K562 (cell line): Measurements from ENCODE around the gene TLE6. TPM values are rescaled to one million over a fixed set of nuclear protein-coding genes. Genes with fewer than 3 reads are reported as not detected.

Source experiments
- ARHGAP35 ChIP-seq: fragments of 450-650 bp; IDR thresholded peaks from 2 replicates; pipeline ENCODE4 v1.6.1; 2018; ENCODE audit not compliant: partially characterized antibody
- BDP1 ChIP-seq: IDR thresholded peaks from 3 replicates; pipeline ENCODE4 v1.6.1; 2011; ENCODE audit not compliant: insufficient read length, insufficient read depth
- CBFB ChIP-seq: sonication (generic); formaldehyde crosslinking; IDR thresholded peaks from 2 replicates; pipeline ENCODE4 v1.4.0; 2020; ENCODE audit warnings: mild to moderate bottlenecking, missing genetic modification reagents
- CEBPB ChIP-seq: fragments of 450-650 bp; IDR thresholded peaks from 2 replicates; pipeline ENCODE4 v1.6.1; 2016; ENCODE audit warnings: missing genetic modification characterization, missing compliant biosample characterization
- DNMT1 ChIP-seq: fragments of 450-650 bp; IDR thresholded peaks from 2 replicates; pipeline ENCODE4 v1.6.1; 2016; ENCODE audit warnings: antibody characterized with exemption, mild to moderate bottlenecking
- DPF2 ChIP-seq: fragments of 450-650 bp; IDR thresholded peaks from 2 replicates; pipeline ENCODE4 v1.6.1; 2016
- ETS2 ChIP-seq: IDR thresholded peaks from 2 replicates; pipeline ENCODE4 v1.6.1; 2016; ENCODE audit warnings: borderline replicate concordance, missing genetic modification characterization, mild to moderate bottlenecking, moderate library complexity, missing compliant biosample characterization; ENCODE audit not compliant: poor library complexity, severe bottlenecking
- GTF2F1 ChIP-seq: IDR thresholded peaks from 2 replicates; pipeline ENCODE4 v1.6.1; 2011; ENCODE audit warnings: low read depth, low read length, improper control_type of control experiment
- HCFC1 ChIP-seq: IDR thresholded peaks from 2 replicates; pipeline ENCODE4 v1.6.1; 2012; ENCODE audit warnings: low read depth, low read length, improper control_type of control experiment
- HDAC1 ChIP-seq, 2 experiments: fragments of 450-650 bp; IDR thresholded peaks; 2 replicates each; pipeline ENCODE4 v1.6.1; 2016 to 2017; ENCODE audit warnings: inconsistent platforms in 1 of 2, mild to moderate bottlenecking in 1 of 2, moderate library complexity in 1 of 2
- HINFP ChIP-seq: fragments of 450-650 bp; conservative IDR thresholded peaks from 2 replicates; pipeline ENCODE4 v1.6.1; 2016; ENCODE audit warnings: missing genetic modification characterization, low read depth, mild to moderate bottlenecking, control low read depth, missing compliant biosample characterization
- IRF1 ChIP-seq: sonication (generic); formaldehyde crosslinking; IDR thresholded peaks from 2 replicates; pipeline ENCODE4 v1.8.0; 2022; ENCODE audit warnings: missing genetic modification reagents, mild to moderate bottlenecking, borderline replicate concordance
- KLF1 ChIP-seq: fragments of 450-650 bp; IDR thresholded peaks from 2 replicates; pipeline ENCODE4 v1.6.1; 2016; ENCODE audit warnings: missing genetic modification characterization, missing compliant biosample characterization
- KLF13 ChIP-seq: fragments of 450-650 bp; IDR thresholded peaks from 2 replicates; pipeline ENCODE4 v1.6.1; 2016; ENCODE audit warnings: missing genetic modification characterization, low read depth, mild to moderate bottlenecking, missing compliant biosample characterization, moderate library complexity, borderline replicate concordance
- MEF2D ChIP-seq: conservative IDR thresholded peaks from 2 replicates; pipeline ENCODE4 v1.6.1; 2016; ENCODE audit warnings: low read depth, missing genetic modification characterization, missing compliant biosample characterization
- MLLT1 ChIP-seq, 2 experiments: fragments of 450-650 bp; IDR thresholded peaks; 2 replicates each; pipeline ENCODE4 v1.6.1; 2016
- RBBP5 ChIP-seq: fragments of 200-600 bp; sonication (generic); IDR thresholded peaks from 2 replicates; pipeline ENCODE4 v1.6.1; 2012; ENCODE audit warnings: borderline replicate concordance, mild to moderate bottlenecking, low read length, control low read depth, inconsistent platforms; ENCODE audit not compliant: insufficient read depth, poor library complexity, severe bottlenecking
- RBM15 ChIP-seq: fragments of 200-400 bp; formaldehyde crosslinking; IDR thresholded peaks from 2 replicates; pipeline ENCODE4 v1.6.1; 2018; ENCODE audit warnings: mild to moderate bottlenecking, low read length, moderate library complexity; ENCODE audit not compliant: insufficient read depth
- TAF15 ChIP-seq: fragments of 200-400 bp; formaldehyde crosslinking; IDR thresholded peaks from 2 replicates; pipeline ENCODE4 v1.6.1; 2017; ENCODE audit warnings: mild to moderate bottlenecking, low read depth, low read length, moderate library complexity
- TGIF2 ChIP-seq: sonication (generic); formaldehyde crosslinking; IDR thresholded peaks from 2 replicates; pipeline ENCODE4 v1.8.1; 2022; ENCODE audit warnings: mild to moderate bottlenecking, missing genetic modification reagents, moderate library complexity
- ZNF133 ChIP-seq: fragments of 250-450 bp; sonication (Bioruptor Pico); IDR thresholded peaks from 2 replicates; pipeline ENCODE4 v1.4.0; 2020; ENCODE audit warnings: mild to moderate bottlenecking
- ZNF232 ChIP-seq: sonication (generic); formaldehyde crosslinking; IDR thresholded peaks from 2 replicates; pipeline ENCODE4 v1.8.0; 2022; ENCODE audit warnings: mild to moderate bottlenecking, missing genetic modification reagents
- ZNF431 ChIP-seq: sonication (generic); formaldehyde crosslinking; IDR thresholded peaks from 2 replicates; pipeline ENCODE4 v1.8.0; 2022; ENCODE audit warnings: mild to moderate bottlenecking, missing genetic modification reagents
- ZNF507 ChIP-seq: conservative IDR thresholded peaks from 2 replicates; pipeline ENCODE4 v1.6.1; 2017; ENCODE audit warnings: missing genetic modification characterization, missing compliant biosample characterization
- ZNF583 ChIP-seq: fragments of 250-450 bp; sonication (Bioruptor Pico); IDR thresholded peaks from 2 replicates; pipeline ENCODE4 v1.4.0; 2020
- ZNF644 ChIP-seq: fragments of 200-800 bp; sonication (Bioruptor generic); IDR thresholded peaks from 2 replicates; pipeline ENCODE4 v1.6.1; 2016; ENCODE audit warnings: low read depth, missing genetic modification characterization, missing compliant biosample characterization
- ZNF778 ChIP-seq: fragments of 450-650 bp; formaldehyde crosslinking; IDR thresholded peaks from 2 replicates; pipeline ENCODE4 v1.4.0; 2020; ENCODE audit warnings: mild to moderate bottlenecking, moderate library complexity
- ZNF79 ChIP-seq: fragments of 250-450 bp; sonication (Bioruptor Pico); IDR thresholded peaks from 2 replicates; pipeline ENCODE4 v1.4.0; 2020; ENCODE audit warnings: low read depth, mild to moderate bottlenecking, moderate library complexity
- polyA plus RNA-seq, 8 experiments: library from polyadenylated mRNA; depleted of rRNA in 4 of 8; stranded (reverse) in 5 of 8; unstranded in 3 of 8; fragments of >200 nt; fragmentation: Nextera tagmentation in 2 of 8; fragmentation: Illumina TruSeq in 1 of 8; extraction: Ambion mirVana in 2 of 8; extraction: Trizol in 1 of 8; gene quantifications; 2 replicates each; pipeline versions ENCODE4 v1.2.1 to v1.2.3, GENCODE V29; 2011 to 2014; ENCODE audit warnings: inconsistent platforms in 1 of 8, missing spikeins in 1 of 8
- total RNA-seq, 7 experiments: library from RNA; depleted of rRNA in 6 of 7; stranded (reverse); fragments of >200 nt in 6 of 7; fragmentation: Illumina TruSeq in 2 of 7; extraction: Trizol in 2 of 7; gene quantifications; 2 replicates each; pipeline versions ENCODE4 v1.2.1 to v1.2.3, GENCODE V29; 2011 to 2021; ENCODE audit warnings: low replicate concordance in 1 of 7

TLE6 gene
- total and polyA plus RNA-seq, 9 of the 15 experiments (the other 6 are each of a cell fraction or from before 2014, with no cell fraction given): 1.1 to 6.1 (median 2.5) TPM

GRCh38 chr19:2974342-2975041 is 2.9 kb upstream of the TLE6 start (continued):
- TF ChIP-seq MLLT1 (IDR thresholded peaks at IDR 0.05) (peak in 1 of 2 experiments; percentile 94; a peak in 2 of 4 replicates), ZNF232 (CRISPR knock-in tag) (no peak), ZNF583 (CRISPR knock-in tag) (no peak), RBBP5 (no peak), ARHGAP35 (no peak), MEF2D (tag) (peak; percentile 89), ZNF79 (CRISPR knock-in tag) (no peak), CEBPB (tag) (no peak), ETS2 (no peak), RBM15 (no peak), HDAC1 (IDR thresholded peaks at IDR 0.05) (peak in 1 of 2 experiments; percentile 98; a peak in 2 of 4 replicates), BDP1 (no peak), TGIF2 (CRISPR knock-in tag) (no peak), TAF15 (no peak), ZNF507 (tag) (no peak), ZNF644 (tag) (no peak), ZNF431 (no peak), DPF2 (peak; percentile 80), CBFB (peak; percentile 67; the same call in 1 of the 2 replicates), HCFC1 (no peak), KLF13 (tag) (no peak), KLF1 (tag) (no peak), ZNF133 (no peak), DNMT1 (no peak), GTF2F1 (no peak), ZNF778 (no peak), HINFP (tag) (no peak), IRF1 (no peak)
